ENCODE results near the gene MACROD2. TPM values are rescaled to one million over a fixed set of nuclear protein-coding genes. Genes with fewer than 3 reads are reported as not detected.

MACROD2 gene
- total RNA-seq, 1 donor from 2014 or later = 17.6 TPM

- no peak for DNase-seq
Measured at GRCh38 chr20:15544742-15545141, 1549.4 kb downstream of the MACROD2 start.

GRCh38 chr20:15546525-15547023 lies 1551.3 kb downstream of the MACROD2 start:
- DNase-seq = no peak

GRCh38 chr20:15547119-15547518 lies 1551.8 kb downstream of the MACROD2 start:
- no peak for DNase-seq

GRCh38 chr20:15550116-15550870 lies 1555.0 kb downstream of the MACROD2 start:
- no peak for DNase-seq

- peak; percentile 30 for DNase-seq
Measured at GRCh38 chr20:15555913-15556312, 1560.6 kb downstream of the MACROD2 start.

GRCh38 chr20:15556869-15557268 lies 1561.6 kb downstream of the MACROD2 start:
- DNase-seq = no peak

GRCh38 chr20:15561070-15561569 lies 1565.8 kb downstream of the MACROD2 start:
- DNase-seq = no peak

GRCh38 chr20:15561707-15562404 lies 1566.5 kb downstream of the MACROD2 start:
- peak; percentile 50 for DNase-seq

- peak; percentile 34 for DNase-seq
Measured at GRCh38 chr20:15563836-15564235, 1568.5 kb downstream of the MACROD2 start.

GRCh38 chr20:15564981-15565380 lies 1569.7 kb downstream of the MACROD2 start:
- no peak for DNase-seq

GRCh38 chr20:15565786-15566185 lies 1570.5 kb downstream of the MACROD2 start:
- no peak for DNase-seq

GRCh38 chr20:15567219-15567618 lies 1571.9 kb downstream of the MACROD2 start:
- DNase-seq = no peak

GRCh38 chr20:15570156-15570555 lies 1574.8 kb downstream of the MACROD2 start:
- DNase-seq = peak; percentile 85

GRCh38 chr20:15571056-15571455 lies 1575.7 kb downstream of the MACROD2 start:
- no peak for DNase-seq

GRCh38 chr20:15575255-15575654 lies 1579.9 kb downstream of the MACROD2 start:
- DNase-seq = no peak

GRCh38 chr20:15576411-15576810 lies 1581.1 kb downstream of the MACROD2 start:
- no peak for DNase-seq

- DNase-seq = no peak
Measured at GRCh38 chr20:15578113-15578512, 1582.8 kb downstream of the MACROD2 start.

GRCh38 chr20:15579688-15580087 lies 1584.4 kb downstream of the MACROD2 start:
- DNase-seq = no peak

- DNase-seq = no peak
Measured at GRCh38 chr20:15582146-15582760, 1586.9 kb downstream of the MACROD2 start.

- no peak for DNase-seq
Measured at GRCh38 chr20:15584507-15584906, 1589.2 kb downstream of the MACROD2 start.

- no peak for DNase-seq
Measured at GRCh38 chr20:15593081-15593480, 1597.8 kb downstream of the MACROD2 start.

GRCh38 chr20:15594158-15594695 lies 1598.9 kb downstream of the MACROD2 start:
- DNase-seq = no peak
